GM18858 (cell line): Measurements from ENCODE around the gene NCMAP.

Experiments used
- ATAC-seq: cut with Tn5 transposase; IDR thresholded peaks from one replicate; pipeline ENCODE4 v1.9.1; 2021; ENCODE audit not compliant: unreplicated experiment

The NCMAP gene

GRCh38 chr1:24570265-24571125, 14.6 kb downstream of the NCMAP start:
- ATAC-seq: no peak

DNA sequence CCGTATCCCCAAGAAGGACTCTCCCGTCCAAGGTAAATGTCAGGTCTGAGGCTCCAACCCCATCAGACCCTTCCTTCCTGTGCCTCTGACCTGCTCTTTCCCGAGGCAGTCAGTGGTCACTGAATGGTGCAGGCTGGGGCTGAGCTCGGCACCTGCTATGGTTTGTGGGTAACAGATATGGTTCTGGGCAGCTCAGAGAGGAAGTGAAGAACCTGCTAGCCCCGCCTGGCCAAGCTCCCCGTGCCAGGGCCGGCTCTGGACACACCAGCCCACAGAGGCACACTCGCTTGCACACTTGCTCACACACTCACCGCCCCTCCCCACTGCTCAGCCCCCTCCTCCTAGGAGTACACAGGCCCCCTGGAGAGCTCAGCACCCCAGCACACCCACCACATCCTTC, 16.4 kb downstream of the NCMAP start:
- no peak for ATAC-seq

- ATAC-seq: no peak
Measured at GRCh38 chr1:24575905-24576587, 20.2 kb downstream of the NCMAP start.

DNA sequence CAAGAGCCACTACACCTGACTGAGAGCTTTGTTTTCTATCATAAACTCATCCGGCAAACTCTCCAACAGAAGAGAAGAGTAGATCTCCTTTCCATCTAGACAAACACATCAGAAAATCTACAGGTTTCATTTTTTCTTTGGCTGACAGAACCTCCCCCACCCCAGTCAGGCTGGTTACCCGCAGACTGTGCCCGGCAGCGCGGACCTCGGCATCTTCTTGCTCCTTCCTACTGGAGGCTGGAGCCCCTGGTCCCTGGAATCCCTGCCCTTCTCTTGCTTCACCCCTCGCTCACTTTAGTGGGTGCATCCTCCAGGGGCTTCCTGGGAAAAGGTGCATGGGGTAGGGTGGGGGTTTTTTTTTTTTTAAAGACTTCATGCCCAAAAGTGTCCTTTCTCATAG, 23.0 kb downstream of the NCMAP start:
- ATAC-seq: no peak

GRCh38 chr1:24580756-24581155, 24.9 kb downstream of the NCMAP start:
- no peak for ATAC-seq

DNA sequence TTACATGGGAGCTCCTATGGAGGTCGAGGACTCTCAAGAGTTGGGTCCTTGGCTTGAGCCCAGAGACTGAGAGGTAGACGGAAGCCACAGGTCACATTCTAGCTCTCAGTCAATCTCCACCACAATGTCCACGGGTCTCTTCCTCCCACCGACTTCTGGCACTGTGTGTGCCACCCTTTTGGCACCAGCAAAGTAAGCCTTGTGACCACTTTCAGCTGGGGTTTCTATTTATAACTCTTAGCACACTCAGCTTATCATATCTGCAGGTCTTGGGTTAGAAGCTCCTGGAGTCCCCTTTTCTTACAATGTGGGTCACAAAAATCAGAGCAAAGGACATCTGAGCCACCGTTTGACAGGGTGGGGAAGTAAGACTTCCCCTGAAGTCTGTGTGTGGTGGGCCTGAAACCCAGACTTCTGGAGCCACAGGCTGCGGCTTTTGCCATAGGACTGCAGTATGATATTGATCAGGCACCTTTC, 28.3 kb downstream of the NCMAP start:
- no peak for ATAC-seq

GRCh38 chr1:24586119-24586518, 30.2 kb downstream of the NCMAP start:
- ATAC-seq: no peak

GRCh38 chr1:24586970-24587820, 31.3 kb downstream of the NCMAP start:
- ATAC-seq: no peak

GRCh38 chr1:24588573-24588972, 32.7 kb downstream of the NCMAP start:
- ATAC-seq: no peak

- ATAC-seq: no peak
Measured at GRCh38 chr1:24589200-24589599, 33.3 kb downstream of the NCMAP start.

DNA sequence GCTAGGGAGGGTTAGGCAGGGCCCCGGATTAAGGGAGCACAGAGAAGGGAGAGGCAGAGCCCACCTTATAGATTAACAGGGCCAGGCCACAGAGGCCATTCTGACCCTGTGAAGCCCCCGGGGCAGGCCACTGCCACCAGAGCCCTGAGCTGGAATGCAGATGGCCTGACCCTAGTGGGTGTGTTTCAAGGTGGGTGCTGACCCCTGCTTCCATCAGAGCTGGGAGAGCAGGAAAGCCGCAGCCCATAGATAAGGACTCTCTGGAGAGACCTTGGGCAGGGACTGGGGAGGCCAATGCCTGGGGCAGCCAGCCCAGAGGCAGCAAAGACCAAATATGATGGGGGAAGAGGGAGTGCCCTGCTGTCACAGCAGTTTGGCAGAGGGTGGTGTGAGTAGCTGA, 35.9 kb downstream of the NCMAP start:
- ATAC-seq: no peak

DNA sequence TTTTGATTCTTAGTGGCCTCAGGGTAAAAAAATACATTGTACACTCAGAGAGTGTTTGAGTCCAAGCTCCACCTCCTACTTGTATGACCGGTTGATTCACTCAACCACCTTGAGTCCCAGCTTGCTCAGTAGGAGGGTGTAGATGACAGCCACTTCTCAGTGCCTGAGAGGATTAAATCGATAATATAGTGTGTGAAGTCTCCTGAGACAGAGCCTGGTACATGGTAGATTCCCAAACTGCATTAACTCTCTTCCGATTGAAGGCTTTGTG, 38.4 kb downstream of the NCMAP start:
- no peak for ATAC-seq

DNA sequence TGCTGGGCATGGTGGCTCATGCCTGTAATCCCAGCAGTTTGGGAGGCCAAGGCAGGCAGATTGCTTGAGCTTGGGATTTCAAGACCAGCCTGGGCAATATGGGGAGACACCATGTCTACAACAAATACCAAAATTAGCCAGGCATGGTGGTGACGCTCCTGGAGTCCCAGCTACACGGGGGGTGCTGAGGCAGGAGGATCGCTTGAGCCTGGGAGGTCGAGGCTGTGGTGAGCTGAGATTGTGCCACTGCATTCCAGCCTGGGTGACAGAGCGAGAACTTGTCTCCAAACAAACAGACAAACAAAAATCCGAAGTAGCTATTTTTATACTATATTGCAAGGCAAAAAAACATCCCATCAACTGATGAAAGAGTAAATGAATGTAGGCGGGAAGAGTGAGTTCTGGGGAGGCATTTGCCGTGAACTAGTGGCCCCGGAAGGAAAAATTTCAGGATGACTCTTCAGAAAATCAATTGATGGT, 40.6 kb downstream of the NCMAP start:
- ATAC-seq: no peak

DNA sequence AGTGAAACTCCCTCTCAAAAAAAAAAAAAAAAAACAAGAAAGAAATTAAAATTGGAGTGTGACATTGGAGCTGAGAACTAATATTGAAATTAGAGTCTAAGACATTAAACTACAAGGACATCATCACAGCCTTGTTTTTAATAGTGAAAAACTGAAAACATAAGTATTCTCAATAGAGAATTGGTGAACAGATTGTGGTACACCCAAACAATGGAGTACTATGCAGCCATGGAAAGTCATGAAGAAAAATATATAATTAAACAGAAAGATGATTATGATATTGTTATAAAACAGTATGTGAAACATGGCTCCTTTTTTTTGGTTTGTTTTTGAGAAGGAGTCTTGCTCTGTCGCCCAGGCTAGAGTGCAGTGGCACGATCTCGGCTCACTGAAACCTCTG, 43.4 kb downstream of the NCMAP start:
- ATAC-seq: no peak

DNA sequence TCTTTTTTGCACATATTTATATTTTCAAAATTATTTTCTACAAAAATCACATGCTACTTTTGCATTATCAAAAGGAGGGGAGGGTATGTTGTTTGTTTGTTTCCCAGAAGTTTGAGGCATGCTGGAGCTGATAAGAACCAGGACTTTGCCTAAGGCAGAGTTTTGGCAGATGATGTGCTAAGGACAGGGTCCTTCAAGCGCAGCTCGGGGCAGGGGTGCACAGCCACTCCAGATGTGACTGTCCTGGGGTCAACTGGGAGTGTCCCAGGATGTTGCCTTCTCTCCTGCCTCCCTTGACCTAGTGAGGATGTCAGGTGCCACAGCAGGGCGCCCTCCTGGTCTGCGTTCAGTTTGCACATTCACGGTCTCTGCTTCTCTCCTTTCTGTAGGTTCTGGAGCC, 44.7 kb downstream of the NCMAP start:
- no peak for ATAC-seq

DNA sequence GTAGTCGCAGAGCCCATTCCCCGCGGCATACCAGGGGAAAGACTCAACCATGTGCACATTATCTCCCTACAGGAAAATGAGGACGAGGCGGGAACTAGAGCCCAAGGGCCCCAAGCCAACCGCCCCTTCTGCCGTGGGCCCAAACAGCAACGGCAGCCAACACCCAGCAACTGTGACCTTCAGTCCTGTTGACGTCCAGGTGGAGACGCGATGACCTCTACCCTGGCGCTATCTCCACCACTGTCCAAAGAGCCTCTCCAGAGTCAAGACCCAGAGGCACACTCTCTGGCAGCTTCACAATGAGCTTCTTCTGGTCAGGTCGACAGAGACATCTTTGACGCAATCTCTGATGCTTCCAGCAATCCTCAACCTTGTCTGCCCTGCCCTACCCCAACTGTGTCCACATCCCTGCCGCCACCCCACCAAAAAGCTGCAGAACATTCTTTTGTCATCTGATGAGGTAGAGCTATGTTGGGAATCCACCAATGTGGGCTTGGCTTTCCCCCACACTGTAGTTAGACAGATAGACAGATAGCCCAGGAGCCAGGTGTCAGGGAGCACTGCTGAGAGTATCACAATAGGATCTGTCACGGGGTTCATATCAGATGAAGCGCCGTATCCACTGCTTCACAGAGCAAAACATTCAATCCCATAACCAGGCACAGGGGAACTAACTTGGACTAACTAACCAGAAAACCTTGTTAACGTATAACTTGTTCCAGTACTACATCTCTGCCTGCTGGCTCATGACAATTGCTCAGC, 49.8 kb downstream of the NCMAP start:
- no peak for ATAC-seq

- ATAC-seq: no peak
Measured at GRCh38 chr1:24606296-24606605, 50.4 kb downstream of the NCMAP start.

GRCh38 chr1:24606621-24607020, 50.7 kb downstream of the NCMAP start:
- no peak for ATAC-seq

- no peak for ATAC-seq
Measured at GRCh38 chr1:24609949-24610517, 54.1 kb downstream of the NCMAP start.

- no peak for ATAC-seq
Measured at GRCh38 chr1:24619376-24619775, 63.5 kb downstream of the NCMAP start.

DNA sequence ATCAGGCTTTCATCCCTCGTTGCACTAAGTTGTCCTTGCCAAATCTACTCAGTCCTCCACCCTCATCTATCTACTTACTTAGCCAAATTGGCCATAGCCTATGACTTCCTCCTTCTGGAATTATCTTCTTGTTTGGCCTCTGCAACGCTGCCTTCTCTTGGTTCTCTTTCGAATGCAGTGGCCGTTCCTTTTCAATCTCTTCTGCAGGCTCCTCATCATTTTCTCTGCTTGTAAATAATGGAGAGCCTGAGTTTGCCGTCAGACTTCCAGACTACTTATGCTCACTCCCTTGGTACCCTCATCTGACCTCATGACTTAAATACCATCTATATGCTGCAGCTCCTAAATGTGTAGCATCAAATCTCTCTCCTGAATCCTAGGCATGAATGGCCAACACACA, 64.8 kb downstream of the NCMAP start:
- ATAC-seq: no peak
